Activated CD8-positive, alpha-beta T cell treated with anti-CD3 and anti-CD28 coated beads for 36 hours (primary cell): ENCODE data around the gene NMD3. TPM values are rescaled to one million over a fixed set of nuclear protein-coding genes. Genes with fewer than 3 reads are reported as not detected.

Experiments used
- ATAC-seq: fragments of 200-7000 bp; cut with Tn5 transposase; one replicate; pipeline ENCODE4 v1.10.0; 2021; ENCODE audit warnings: mild to moderate bottlenecking, moderate library complexity
- CTCF ChIA-PET: fragments of 350-600 bp; sonication (Branson Sonifier 250); formaldehyde crosslinking; loops from one replicate; lab custom pipeline; 2021; ENCODE audit warnings: antibody characterized with exemption; lab: Charles Lee
- POLR2A ChIA-PET: fragments of 350-600 bp; sonication (Branson Sonifier 250); formaldehyde crosslinking; loops from one replicate; lab custom pipeline; 2021; ENCODE audit warnings: antibody characterized with exemption; lab: Charles Lee
- DNase-seq: peaks from one replicate; pipeline ENCODE4 v3.0.0-alpha.2; 2020
- H3K27ac Mint-ChIP-seq: one replicate; pipeline ENCODE4 v1.8.0; 2021; ENCODE audit warnings: mild to moderate bottlenecking, mixed read lengths
- H3K27me3 Mint-ChIP-seq: one replicate; pipeline ENCODE4 v1.8.0; 2021; ENCODE audit warnings: mixed read lengths
- H3K36me3 Mint-ChIP-seq: one replicate; pipeline ENCODE4 v1.8.0; 2021; ENCODE audit warnings: low read depth, mixed read lengths
- H3K4me1 Mint-ChIP-seq: one replicate; pipeline ENCODE4 v1.8.0; 2021; ENCODE audit warnings: low read depth, mixed read lengths
- H3K4me3 Mint-ChIP-seq: one replicate; pipeline ENCODE4 v1.8.0; 2021; ENCODE audit warnings: mild to moderate bottlenecking, moderate library complexity, mixed read lengths
- H3K9me3 Mint-ChIP-seq: one replicate; pipeline ENCODE4 v1.8.0; 2021; ENCODE audit warnings: mixed read lengths
- intact Hi-C: fragments of 100-400 bp; cut with micrococcal nuclease; formaldehyde crosslinking; loops from one replicate; pipeline ENCODE4 v1.10.0; 2022
- total RNA-seq, 2 experiments: library from RNA; stranded (reverse); gene quantifications; one replicate each; pipeline ENCODE4 v1.2.3, GENCODE V29; 2021
- TF ChIP-seq, protein P1 (sequence below): fragments of 200-600 bp; IDR thresholded peaks from one replicate; pipeline ENCODE4 v1.8.0; 2022; ENCODE audit warnings: antibody characterized with exemption, mild to moderate bottlenecking

Gene NMD3
- total RNA-seq, 2 experiments from 2014 or later: 73.0 to 74.9 TPM

DNA sequence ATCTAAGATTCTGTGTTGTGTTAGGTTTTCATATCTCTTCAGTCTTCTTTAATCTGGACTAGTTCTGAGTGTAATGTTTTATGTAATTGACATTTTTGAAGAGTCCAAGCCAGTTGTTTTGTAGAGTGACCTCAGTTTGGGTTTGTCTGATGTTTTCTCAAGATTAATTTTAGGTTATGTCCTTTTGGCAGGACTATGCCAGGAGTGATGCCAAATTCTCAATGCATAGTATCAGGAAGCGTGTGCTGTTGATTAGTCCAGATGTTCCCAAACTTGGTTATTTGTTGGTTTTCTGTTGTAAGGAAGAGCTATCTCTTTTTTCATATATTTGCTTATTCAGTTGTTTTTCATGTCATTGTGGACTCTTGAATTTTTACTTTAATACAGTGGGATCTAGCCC is 32.6 kb downstream of the NMD3 start:
- TF ChIP-seq, protein P1, sequence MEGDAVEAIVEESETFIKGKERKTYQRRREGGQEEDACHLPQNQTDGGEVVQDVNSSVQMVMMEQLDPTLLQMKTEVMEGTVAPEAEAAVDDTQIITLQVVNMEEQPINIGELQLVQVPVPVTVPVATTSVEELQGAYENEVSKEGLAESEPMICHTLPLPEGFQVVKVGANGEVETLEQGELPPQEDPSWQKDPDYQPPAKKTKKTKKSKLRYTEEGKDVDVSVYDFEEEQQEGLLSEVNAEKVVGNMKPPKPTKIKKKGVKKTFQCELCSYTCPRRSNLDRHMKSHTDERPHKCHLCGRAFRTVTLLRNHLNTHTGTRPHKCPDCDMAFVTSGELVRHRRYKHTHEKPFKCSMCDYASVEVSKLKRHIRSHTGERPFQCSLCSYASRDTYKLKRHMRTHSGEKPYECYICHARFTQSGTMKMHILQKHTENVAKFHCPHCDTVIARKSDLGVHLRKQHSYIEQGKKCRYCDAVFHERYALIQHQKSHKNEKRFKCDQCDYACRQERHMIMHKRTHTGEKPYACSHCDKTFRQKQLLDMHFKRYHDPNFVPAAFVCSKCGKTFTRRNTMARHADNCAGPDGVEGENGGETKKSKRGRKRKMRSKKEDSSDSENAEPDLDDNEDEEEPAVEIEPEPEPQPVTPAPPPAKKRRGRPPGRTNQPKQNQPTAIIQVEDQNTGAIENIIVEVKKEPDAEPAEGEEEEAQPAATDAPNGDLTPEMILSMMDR: no peak
- Mint-ChIP-seq H3K27me3 (no peaks in the 10 kb centered on the region), H3K27ac (no peak overlapping the region), H3K36me3 (peaks cover 52% of the 10 kb centered on the region), H3K4me1 (peaks cover 2% of the 10 kb centered on the region), H3K9me3 (no peaks in the 10 kb centered on the region), H3K4me3 (no peak overlapping the region)
- ChIA-PET POLR2A (no interaction called here), CTCF (interaction anchor here (1.4 kb wide), 2 partner anchors 20 to 29 kb away, joined by 3 read pairs; no protein-coding TSS in a partner anchor)
- DNase-seq (no peak), ATAC-seq (no peak)
- intact Hi-C loops: no loop called here

DNA sequence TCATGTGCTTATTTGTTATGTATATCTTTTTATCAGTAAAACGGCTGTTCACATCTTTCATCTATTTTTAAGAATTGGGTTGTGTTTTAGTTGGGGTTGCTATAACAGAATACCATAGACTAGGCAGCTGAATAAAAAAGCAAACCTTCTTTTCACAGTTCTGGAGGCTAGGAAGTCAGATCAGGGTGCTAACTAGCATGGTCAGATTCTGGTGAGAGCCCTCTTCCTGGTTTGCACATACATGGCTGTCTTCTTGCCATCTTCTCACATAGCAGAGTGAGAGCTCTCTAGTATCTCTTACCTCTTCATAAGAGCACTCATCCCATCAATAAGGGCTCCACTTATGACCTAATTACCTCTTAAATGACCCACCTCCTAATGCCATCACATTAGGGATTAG is 33.8 kb downstream of the NMD3 start:
- Mint-ChIP-seq H3K4me1 (peaks cover 2% of the 10 kb centered on the region), H3K27ac (no peak overlapping the region), H3K27me3 (no peaks in the 10 kb centered on the region), H3K9me3 (no peaks in the 10 kb centered on the region), H3K36me3 (peaks cover 50% of the 10 kb centered on the region), H3K4me3 (no peak overlapping the region)
- intact Hi-C loops: no loop called here
- ATAC-seq: no peak
- CTCF ChIA-PET: interaction anchor here (1.1 to 1.4 kb wide), 2 partner anchors 20 to 30 kb away, joined by 3 read pairs; no protein-coding TSS in a partner anchor
- DNase-seq: no peak
- TF ChIP-seq, protein P1: no peak
- POLR2A ChIA-PET: interaction anchor here (1.0 kb wide), 1 partner anchor 32 kb away, joined by 3 read pairs; no protein-coding TSS in a partner anchor

DNA sequence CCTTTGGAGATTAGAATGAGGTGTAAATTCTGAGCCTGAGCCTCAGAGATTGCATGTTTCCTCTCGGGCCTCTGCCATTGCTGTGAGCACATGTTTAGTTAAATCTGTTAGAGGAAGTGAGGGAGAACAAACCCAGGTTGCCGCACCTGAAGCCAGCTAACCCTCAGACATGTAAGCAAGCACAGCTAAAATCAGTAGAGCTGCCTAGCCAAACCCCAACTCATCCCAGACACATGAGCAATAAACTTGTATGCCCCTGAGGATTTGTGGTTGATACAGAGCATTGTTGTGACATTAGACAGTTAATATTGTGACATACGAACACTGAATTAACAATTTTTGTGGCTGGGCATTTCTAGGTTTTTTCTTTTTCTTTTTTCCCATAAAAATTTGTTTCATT is 41.9 kb downstream of the NMD3 start:
- CTCF ChIA-PET: interaction anchor here (0.6 kb wide), 1 partner anchor 375 kb away, joined by 3 read pairs; no protein-coding TSS in a partner anchor
- H3K4me3 Mint-ChIP-seq: no peak overlapping the region
- H3K27me3 Mint-ChIP-seq: no peaks in the 10 kb centered on the region
- peaks cover 7% of the 10 kb centered on the region for H3K9me3 Mint-ChIP-seq
- TF ChIP-seq, protein P1: no peak
- peaks cover 51% of the 10 kb centered on the region for H3K36me3 Mint-ChIP-seq
- peaks cover 15% of the 10 kb centered on the region for H3K4me1 Mint-ChIP-seq
- POLR2A ChIA-PET: no interaction called here
- DNase-seq (peak; percentile 8), ATAC-seq (peak; percentile 27)
- intact Hi-C loops: no loop called here
- no peak overlapping the region for H3K27ac Mint-ChIP-seq

DNA sequence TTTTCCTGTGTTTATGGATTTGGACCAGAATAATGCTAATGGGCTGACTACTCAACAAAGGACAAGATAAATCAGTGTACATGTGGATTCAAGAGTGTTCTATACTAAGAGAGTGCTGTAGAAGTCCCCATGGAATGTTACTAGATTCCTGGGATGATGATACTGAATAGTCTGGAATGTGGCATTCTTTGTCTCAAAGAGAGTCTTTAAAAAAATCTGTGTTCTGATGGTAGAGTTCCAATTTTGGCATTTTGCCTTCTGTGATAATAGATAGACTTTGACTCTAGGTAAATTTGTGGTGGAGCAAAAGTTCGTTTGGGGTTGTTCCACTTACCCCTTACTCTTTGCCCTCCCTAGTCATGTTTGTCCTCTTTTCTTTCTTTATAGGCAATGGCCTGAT is 43.7 kb downstream of the NMD3 start:
- ATAC-seq (no peak), DNase-seq (no peak)
- intact Hi-C loops: no loop called here
- H3K27ac Mint-ChIP-seq: no peak overlapping the region
- ChIA-PET POLR2A (no interaction called here), CTCF (interaction anchor here (1.0 kb wide), 1 partner anchor 10 kb away, joined by 4 read pairs; no protein-coding TSS in a partner anchor)
- no peak overlapping the region for H3K4me3 Mint-ChIP-seq
- H3K4me1 Mint-ChIP-seq: peaks cover 15% of the 10 kb centered on the region
- TF ChIP-seq, protein P1: no peak
- H3K9me3 Mint-ChIP-seq: peaks cover 7% of the 10 kb centered on the region
- peaks cover 45% of the 10 kb centered on the region for H3K36me3 Mint-ChIP-seq
- H3K27me3 Mint-ChIP-seq: no peaks in the 10 kb centered on the region

DNA sequence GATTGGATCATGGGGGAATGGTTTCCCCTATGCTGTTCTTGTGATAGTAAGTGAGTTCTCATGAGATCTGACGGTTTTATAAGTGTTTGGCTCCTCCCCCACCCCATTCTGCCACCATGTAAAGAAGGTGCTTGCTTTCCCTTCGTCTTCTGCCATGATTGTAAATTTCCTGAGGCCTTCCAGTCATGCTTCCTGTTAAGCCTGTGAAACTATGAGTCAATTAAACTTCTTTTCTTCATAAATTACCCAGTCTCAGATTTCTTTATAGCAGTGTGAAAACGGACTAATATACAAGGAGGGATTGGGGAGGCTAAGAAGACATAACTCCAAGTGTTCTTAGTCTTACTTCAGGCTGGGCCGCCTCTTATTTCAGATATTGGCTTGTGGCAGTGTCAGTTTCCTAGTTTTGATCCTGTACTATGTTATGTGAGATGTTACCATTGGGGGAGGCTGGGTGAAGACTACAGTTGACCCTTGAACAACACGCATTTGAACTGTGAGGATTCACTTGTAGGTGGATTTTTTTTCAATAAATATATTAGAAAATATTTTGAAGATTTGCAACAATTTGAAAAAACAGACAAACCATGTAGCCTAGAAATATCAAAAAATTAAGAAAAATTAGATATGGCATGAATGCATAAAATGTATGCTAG is 44.9 kb downstream of the NMD3 start:
- POLR2A ChIA-PET: no interaction called here
- CTCF ChIA-PET: interaction anchor here (1.0 to 1.9 kb wide), 2 partner anchors 9 to 142 kb away, joined by 4 to 7 read pairs; no protein-coding TSS in a partner anchor
- H3K4me1 Mint-ChIP-seq: peaks cover 15% of the 10 kb centered on the region

More for the DNA sequence above, 44.9 kb downstream of the NMD3 start:
- TF ChIP-seq, protein P1: no peak
- DNase-seq: no peak
- intact Hi-C loops: no loop called here
- Mint-ChIP-seq H3K27ac (no peak overlapping the region), H3K36me3 (peaks cover 33% of the 10 kb centered on the region), H3K4me3 (no peak overlapping the region), H3K9me3 (peaks cover 7% of the 10 kb centered on the region), H3K27me3 (no peaks in the 10 kb centered on the region)
- no peak for ATAC-seq
